HTERT RPE-1 (cell line): ENCODE measurements around the gene NCOA7.

Source experiments
- in situ Hi-C: fragments of 300-500 bp; cut with MboI; formaldehyde crosslinking; loops from 4 replicates; pipeline ENCODE4 v1.14.3; 2020; ENCODE audit warnings: low sequenced_read_pairs

Gene NCOA7

DNA sequence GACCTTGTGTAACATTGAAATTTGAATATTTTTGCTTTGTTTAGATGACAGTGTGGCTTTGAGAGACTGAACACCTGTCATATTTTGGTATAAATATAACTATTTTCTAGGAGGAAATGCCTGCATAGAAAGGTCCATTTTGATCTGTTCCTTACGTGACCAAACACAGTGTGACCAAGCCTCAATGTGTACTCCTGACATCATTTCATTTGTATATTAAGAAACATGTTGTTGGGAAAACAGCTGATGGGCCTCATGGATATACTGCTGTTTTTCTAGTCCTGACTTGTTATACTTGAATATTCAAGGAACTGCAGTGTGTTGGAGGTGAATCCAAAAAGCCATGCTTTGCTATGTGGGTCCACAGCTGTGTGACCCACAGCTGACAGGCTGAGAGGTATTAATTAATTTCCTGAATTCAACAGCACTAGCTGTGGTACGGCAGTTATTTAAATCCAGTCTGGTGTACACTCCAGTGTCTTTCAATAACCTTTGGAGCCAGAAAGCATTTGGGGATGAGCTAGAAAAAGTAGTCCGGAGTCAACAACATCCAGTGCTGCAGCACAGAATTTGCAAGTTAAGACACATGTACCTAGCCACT lies 18.9 kb downstream of the NCOA7 start:
- in situ Hi-C loops, result no loop called here

DNA sequence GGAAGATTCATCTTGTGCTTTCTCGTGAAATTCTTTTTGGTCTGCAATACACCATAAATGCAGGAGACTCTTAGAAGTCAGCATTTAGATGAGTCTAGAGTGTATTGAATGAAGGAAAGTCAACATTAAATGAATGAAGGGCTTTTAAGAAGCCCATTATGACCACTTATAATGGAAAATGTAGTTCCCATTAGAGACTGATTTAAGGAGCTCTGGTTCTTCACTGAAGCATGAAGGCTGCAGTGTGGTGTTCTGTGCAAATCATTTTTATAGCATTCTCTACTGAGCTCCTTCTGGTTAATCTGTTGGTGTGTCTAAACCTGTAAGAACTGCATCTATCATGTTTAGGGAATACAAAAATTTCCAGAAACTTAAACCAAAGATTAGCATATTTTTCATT lies 19.7 kb downstream of the NCOA7 start:
- in situ Hi-C loops, result no loop called here

DNA sequence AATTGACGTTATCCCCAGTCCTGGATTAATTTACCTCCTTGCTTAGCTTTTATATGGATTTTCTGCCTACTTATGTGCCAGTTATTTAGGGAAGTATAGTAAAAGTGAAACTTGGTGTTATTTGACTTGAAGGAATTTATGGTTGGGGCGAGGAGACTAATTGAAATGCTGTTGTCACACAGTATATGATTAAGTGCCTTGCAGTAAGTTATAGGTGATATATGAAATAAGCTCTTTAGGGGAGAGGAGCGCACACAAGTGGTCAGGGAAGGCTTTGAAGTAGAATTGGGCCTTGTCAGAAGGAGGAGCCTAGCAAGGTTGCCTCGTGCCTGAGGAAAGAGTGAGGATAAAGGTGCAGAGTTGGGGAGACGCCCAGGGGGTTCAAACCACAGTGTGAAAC lies 20.5 kb downstream of the NCOA7 start:
- in situ Hi-C loops, result no loop called here

DNA sequence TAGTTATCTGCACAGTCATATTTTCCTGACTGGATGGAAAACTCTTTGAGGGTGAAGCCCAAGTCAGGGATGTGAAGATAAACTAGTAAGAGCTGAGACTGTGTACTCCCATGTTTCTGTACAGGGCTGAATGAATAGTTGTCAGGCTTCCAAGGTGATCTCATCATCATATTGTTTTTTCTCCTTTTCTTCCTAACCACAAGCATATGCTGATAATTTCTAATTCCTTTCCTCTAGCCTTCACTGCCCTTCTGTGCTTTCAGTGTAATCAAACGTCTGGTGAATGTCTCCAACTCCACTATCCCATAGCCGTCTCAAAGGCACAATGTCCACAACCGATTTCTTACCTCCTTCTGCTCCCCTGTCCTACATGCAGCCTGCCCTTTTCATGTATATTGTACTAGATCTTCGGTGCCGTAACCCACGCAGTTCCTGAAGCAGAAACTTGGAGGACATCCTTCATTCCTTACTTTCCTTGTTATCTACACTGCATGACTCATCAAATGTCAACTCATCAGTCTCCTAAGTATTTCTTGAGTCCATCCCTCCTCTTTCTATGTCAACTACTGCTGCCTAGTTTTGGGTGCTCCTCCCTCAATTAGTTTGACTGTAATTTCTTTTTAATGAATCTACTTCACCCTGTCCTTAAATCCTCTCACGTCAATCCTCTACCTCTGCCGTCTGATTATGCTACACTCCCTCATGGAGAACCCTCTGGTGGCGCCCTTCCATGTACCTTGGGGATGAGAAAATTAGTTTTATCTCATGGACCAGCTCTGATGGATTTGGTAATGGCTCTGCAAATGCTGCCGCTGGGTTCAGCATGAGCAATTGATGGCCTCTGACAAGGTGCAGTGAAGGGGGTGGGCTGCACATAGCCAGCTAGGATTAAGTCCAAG lies 21.9 kb downstream of the NCOA7 start:
- in situ Hi-C loops, result no loop called here

DNA sequence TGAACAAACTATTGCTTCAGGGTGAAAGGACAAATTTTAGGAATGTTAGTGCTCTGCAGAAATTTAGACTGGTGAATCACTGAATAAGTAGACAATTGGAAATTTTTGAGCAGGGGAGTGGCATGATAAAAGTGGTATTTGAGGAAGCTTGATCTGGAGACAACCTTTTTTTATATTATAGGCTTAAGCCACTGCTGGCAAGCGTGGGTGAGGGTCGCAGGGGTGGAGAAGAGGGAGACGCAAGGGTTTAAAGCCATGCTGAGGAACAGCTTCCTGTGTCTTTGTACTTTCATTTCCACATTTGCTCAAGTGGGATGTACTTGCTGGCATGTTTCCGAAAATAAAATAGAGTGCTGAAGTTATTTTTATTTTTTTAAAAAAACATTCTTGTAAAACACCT lies 23.7 kb downstream of the NCOA7 start:
- in situ Hi-C loops, result no loop called here

DNA sequence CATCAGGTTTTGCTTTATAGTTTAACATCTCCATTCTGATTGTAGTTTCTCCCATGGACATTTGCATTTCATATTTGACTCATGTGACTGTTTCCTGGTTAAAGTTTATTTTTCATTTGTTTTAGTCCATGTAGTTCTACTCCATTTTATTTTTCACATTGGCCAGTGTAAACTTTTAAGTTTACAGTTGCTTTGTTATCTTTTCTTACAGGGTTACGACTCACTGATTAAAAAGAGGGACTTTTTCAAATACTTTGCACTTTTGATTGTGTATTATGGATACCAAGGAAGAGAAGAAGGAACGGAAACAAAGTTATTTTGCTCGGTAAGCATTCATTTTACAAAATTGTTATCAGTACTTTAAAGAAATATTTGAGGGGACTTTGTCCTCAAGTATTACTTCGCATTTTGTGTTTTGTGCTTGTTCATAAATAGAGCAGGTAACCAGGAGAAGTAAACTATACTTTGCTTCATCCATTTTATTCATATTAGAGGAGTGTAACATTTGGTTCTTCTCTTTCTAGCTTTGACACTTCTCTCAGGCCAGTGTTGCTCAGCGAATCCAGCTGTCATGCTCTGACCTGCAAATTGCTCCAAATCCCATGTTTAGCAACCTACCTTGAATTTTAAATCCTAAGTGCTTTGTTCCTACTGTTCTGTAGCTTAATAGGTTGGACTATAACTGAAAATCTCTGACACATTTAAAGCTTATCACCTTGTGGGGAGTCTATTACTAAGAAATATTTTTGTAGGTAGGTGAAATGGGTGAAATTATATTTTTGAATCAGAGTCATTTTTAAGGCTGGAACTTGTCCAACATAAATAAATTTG lies 24.5 kb downstream of the NCOA7 start:
- in situ Hi-C loops, result no loop called here

DNA sequence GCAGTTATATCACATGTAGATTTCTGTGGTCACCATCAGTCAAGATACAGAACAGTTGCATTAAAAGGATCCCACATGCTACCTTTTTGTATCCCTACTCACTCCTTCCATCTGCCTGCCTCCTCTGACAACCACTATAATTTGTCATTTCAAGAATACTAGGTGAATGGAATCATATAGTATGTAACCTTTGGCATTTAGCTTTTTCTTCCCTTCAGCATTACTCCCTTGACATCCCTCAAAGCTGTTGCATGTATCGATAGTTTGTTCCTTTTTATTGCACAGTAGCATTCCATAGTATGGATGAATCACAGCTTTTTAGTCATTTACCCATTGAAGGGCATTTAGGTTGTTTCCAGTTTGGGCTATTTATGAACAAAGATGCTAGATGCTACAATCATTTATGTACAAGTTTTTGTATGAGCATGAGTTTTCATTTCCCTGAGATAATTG lies 26.1 kb downstream of the NCOA7 start:
- in situ Hi-C loops, result no loop called here

DNA sequence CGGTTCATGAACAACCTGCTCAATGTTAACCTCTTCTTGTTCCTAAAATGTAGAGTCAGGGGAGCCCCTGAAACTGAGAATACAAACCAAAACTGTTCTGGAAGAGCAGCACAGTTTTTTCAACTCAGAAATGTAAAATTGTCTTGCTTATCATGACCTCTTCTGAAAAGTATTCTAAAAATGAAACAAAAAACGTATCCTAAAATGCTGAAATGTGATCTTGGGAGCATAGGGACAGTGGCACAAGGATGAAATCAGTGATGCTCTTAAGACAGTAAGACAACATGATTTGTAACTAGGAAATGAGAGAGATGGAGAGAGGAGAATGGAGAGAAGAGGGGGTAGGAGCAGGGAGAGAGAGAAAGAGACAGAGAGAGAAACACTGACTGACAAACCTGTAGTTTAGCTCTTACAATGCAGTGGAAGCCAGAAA lies 27.5 kb downstream of the NCOA7 start:
- in situ Hi-C loops, result no loop called here

DNA sequence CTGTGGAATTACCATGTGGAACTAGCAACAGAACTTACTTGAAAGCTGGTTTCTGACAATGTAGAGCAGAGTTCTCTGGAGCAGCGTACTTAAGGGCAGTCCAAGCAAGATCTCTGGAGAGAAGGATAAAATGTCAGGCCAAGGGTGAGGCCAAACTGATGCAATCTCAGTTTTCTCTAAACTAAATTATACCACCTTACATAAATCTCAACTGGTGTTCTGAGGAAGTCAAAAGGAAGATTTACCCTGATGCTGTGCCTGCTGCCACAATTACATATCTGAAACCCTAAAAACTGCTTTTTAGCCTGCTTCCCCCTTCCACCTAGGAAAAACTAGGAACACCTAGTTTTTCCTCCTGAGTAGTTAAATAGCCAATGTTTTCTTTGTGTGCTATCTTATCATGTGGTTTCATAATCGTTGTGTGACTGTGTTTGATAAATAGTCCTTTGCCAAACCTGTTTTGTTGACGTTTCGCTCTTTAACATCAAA lies 28.1 kb downstream of the NCOA7 start:
- in situ Hi-C loops, result no loop called here

DNA sequence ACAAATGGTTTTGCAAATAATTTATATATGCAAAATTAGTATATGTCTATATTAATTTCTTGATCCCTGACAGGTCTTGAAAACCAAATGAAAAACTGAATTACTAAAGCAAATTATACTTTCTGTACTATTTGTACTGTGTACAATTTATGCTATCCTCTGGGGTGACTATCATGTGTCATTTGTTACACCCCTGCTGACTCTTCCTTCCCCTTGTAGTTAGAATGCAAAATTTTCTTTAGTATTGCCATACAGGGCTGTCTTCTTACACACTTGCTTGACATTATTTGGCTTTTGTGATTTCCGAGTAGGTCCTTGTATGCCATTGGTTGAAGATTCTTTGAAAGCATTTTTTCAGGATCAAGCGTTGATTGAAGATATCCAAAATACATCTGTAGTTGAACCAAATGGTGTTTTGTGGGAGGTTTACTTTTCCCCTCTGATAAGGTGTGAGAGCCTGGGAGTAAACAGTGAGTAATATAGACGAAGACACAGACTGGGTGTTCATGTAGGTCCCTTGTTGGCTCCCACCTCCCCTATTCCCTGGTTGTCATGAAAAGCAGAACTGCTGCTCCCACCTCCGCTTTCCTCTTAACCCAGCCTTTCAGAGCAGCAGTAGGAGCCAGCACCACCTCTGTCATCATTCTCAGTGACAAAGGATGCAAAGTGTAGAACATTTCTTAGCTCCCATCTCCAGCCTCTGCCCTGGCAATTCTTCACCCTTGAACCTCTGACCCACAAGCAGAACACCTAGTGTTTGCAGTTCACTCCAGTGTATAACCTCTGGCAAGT lies 29.0 kb downstream of the NCOA7 start:
- in situ Hi-C loops, result no loop called here

DNA sequence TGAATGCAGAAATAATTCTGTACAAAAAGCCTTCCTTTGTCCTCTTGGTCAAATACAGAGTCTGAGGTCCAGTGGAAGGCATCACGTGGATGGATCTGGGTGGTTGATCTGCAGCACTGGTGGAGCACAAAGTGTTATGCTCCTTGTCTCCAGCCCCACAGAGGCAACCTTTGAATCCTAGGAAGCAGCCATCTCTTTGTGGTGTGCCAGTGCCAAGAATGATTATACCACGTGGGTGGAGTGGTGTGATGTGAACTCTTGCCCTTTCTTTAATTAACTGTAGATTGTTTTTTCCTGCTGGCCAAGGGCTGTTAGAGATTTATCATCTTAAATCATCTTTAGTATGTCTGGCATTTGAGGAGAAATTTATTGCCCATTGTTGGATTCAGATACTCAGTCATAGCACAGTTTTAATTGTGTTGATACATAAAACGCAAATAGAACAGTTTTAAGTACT lies 31.1 kb downstream of the NCOA7 start:
- in situ Hi-C loops, result no loop called here

DNA sequence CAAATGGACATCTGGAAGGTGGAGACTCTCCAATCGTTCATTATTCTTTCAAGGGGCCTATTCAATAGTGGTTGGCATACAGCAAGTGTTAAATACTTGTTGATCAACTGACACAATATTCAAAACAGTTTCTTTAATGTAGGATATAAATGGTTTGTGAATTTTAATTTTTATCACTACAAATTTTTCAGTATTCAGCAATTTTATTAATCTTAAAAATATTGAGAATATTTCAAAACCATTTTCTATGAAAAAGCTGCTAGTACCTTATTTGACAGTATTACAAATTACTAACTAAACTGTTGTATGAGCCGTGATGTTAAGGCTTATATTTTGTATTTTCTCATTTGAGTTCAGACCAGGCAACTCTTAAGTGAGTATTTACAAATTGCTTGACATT lies 32.4 kb downstream of the NCOA7 start:
- in situ Hi-C loops, result no loop called here

DNA sequence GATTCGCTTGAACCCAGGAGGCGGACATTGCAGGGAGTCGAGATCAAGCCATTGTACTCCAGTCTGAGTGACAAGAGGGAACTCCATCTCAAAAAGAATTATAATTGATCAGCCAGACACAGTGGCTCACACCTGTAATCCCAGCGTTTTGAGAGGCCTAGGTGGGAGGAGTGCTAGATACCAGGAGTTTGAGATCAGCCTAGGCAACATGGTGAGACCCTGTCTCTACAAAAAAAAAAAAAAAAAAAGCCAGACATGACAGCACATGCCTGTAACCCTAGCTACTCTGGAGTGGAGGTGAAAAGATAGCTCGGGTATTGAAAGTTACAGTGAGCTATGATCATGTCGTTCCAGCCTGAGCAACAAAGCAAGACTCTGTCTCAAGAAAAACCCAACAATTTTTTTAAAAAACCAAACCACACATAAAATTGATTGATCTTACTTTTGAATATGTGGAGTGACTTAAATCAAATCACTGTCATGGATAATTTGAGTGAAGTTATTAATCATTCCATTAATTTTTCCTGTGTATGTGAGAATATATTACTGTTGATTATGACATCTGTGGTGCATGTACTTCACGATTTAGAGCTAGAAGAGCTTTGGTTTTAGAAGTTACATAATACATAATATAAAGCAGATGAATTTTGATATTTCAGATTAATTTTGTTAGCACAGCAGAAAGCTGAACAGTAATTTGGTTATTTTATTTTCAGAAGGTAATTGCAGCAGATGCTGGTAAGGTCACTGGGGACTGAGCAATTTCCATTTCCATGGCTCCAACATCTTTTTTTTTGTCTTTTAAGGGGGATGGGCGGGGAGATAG lies 34.4 kb downstream of the NCOA7 start:
- in situ Hi-C loops, result no loop called here

DNA sequence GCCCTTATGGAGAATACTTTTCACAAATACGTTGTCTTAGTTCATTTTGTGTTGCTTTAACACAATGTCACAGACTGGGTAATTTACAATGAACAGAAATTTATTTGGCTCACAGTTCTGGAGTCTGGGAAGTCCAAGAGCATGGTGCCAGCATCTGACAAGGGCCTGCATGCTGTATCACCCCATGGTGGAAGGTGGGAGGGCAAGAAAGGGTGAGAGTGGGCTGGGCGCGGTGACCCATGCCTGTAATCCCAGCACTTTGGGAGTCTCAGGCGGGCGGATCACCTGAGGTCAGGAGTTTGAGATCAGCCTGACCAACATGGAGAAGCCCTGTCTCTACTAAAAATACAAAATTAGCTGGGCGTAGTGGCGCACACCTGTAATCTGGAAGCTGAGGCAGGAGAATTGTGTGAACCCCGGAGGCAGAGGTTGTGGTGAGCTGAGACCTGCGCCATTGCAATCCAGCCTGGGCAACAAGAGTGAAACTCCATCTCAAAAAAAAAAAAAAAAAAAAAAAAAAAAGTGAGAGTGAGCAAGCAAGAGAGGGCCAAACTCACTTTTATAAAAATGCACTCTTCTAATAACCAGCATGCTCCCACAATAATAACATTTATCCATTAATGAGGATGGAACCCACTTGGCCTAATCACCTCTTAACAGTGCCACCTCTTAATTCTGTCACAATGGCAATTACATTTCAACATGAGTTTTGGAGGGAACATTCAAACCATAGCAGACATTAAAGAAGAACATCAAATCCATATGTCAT lies 36.1 kb downstream of the NCOA7 start:
- in situ Hi-C loops, result no loop called here

DNA sequence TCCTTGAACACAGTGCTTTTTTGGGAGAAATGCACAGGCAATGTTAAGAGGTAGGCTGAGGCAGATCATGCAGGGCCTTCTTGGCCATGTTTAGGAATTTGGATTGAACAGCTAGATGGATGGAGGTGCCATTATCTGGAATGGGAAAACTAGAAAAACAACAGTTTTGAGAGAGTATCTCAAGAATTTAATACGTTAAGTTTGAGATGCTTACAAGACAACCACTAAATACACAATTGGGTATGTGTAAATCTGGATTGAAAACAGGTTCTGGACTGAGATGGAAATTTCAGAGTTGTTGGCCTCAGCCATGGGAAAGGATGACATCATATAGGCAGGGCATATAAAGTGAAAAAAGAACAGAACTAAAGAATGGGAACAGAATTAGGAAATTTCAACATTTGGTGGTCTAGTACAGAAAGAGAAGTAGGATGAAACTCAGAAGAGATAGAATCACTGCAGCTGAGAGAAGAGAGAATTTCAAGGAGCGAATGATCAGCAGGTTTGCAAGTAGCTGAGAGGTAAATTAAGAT lies 37.1 kb downstream of the NCOA7 start:
- in situ Hi-C loops, result no loop called here

DNA sequence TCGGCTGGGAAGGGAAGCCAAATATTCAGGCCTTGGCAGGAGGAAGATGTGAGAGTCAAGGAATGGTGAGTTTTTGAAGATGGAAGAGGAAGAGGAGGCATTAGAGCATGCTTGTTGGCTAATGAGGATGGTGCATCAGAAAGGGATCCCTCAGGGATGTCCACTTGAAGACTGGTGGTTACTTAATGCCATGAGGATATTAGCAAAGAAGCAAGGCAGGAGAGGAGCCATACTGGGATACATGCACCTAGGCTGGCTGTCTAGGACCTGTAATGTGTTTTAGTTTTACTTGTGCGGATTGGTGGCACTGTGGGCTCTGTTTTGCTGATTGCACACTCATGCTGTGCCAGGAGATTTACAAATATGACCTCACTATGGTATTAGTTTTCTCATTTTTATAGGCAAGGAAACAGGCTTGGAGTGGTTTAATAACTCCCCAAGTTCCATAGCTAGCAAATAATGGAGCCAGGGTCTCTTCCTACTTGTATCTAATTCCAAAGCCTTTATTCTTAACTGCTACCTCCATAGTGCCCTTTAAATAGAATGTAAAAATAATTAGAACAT lies 37.8 kb downstream of the NCOA7 start:
- in situ Hi-C loops, result no loop called here

DNA sequence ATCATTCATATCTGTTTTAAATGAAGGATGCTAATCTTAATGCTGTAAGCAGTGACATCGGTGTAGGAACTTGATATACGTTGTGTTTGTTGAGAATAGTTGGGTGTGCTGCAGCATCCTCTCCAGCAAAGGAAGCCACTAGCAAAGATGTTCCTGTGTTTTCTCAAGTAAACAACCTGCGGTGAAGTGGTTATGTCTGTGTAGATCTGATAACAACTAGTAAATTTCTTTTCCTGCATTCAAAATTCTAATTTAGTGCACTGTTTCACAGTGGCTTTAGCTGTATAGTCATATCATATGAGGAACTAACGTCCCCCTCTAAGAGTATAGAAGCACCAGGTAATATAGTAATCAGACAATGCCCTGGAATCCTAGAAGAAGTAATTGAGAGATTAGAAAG lies 38.7 kb downstream of the NCOA7 start:
- in situ Hi-C loops, result no loop called here

DNA sequence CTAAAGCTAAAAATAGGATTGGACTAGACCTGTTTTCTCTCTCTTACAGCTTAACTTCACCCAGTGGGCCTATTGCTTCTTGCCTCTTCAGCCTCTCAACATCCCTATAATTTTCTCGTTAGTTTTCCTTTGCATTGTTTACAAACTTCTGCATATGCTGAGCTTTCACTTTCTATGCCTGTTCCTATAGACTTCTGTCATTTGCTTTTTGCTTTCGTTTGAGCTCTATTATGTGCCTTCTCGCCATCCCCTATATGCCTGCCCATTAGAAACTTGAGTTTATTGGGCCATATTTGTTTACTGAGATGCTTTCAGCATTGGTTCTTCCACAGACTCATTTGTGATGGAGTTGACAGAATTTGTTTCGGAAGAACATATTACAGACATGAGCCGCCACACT lies 40.9 kb downstream of the NCOA7 start:
- in situ Hi-C loops, result no loop called here
